ENCODE results near the gene PCSK6. TPM values are rescaled to one million over a fixed set of nuclear protein-coding genes. Genes with fewer than 3 reads are reported as not detected.

PCSK6 gene
- total and polyA plus RNA-seq, 7 donors: 2.9 to 10.3 (median 6.4) TPM

- Histone ChIP-seq H3K4me1 (peaks cover 0 to 15% (median 13%) of the 10 kb centered on the region in 4 donors), H3K9me3 (no peaks in the 10 kb centered on the region), H3K36me3 (no peaks in the 10 kb centered on the region), H3K27ac (no peak overlapping the region), H3K4me3 (no peak overlapping the region), H3K27me3 (no peaks in the 10 kb centered on the region)
- TF ChIP-seq POLR2A (IDR thresholded peaks at IDR 0.05) (no peak), POLR2AphosphoS5 (IDR thresholded peaks at IDR 0.05) (no peak)
- TF ChIP-seq, protein P1, sequence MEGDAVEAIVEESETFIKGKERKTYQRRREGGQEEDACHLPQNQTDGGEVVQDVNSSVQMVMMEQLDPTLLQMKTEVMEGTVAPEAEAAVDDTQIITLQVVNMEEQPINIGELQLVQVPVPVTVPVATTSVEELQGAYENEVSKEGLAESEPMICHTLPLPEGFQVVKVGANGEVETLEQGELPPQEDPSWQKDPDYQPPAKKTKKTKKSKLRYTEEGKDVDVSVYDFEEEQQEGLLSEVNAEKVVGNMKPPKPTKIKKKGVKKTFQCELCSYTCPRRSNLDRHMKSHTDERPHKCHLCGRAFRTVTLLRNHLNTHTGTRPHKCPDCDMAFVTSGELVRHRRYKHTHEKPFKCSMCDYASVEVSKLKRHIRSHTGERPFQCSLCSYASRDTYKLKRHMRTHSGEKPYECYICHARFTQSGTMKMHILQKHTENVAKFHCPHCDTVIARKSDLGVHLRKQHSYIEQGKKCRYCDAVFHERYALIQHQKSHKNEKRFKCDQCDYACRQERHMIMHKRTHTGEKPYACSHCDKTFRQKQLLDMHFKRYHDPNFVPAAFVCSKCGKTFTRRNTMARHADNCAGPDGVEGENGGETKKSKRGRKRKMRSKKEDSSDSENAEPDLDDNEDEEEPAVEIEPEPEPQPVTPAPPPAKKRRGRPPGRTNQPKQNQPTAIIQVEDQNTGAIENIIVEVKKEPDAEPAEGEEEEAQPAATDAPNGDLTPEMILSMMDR (IDR thresholded peaks at IDR 0.05): no peak
- 94% methylated on average over 6 of the region's 6 CpGs for WGBS, 2 donors
- intact Hi-C loops (cut with DNase I): no loop called here
- DNase-seq: peak; percentile 40
Measured at GRCh38 chr15:101532865-101533264, 43.4 kb upstream of the PCSK6 start.

DNA sequence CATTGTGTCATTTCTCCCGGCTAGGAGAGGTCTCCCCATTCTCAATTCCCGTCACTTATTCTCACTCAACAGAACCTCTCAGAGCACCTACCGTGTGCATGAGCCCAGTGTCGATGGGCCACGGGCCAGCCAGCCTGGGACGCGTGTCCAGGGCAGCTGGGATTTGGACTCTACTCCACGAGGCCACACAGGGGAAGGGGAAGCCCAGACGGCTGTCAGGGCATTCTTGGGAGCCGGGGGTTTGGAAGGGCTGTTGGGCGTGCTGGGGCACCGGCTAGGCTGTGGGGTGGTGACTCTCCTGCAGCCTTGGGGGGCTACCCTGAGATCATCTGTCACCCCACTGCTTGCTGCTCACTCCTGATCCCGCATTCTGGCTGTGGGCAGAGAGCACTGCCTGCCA, 41.7 kb upstream of the PCSK6 start:
- DNase-seq: no peak
- H3K36me3 ChIP-seq: no peaks in the 10 kb centered on the region
- H3K4me3 ChIP-seq: no peak overlapping the region
- intact Hi-C loops (cut with DNase I): no loop called here
- H3K9me3 ChIP-seq: no peaks in the 10 kb centered on the region
- TF ChIP-seq POLR2AphosphoS5 (IDR thresholded peaks at IDR 0.05) (no peak), EP300 (IDR thresholded peaks at IDR 0.05) (no peak), POLR2A (IDR thresholded peaks at IDR 0.05) (no peak)
- TF ChIP-seq, protein P1 (IDR thresholded peaks at IDR 0.05): no peak
- WGBS, 2 donors: 85 to 87% methylated on average over 13 of the region's 13 CpGs
- no peak overlapping the region for H3K27ac ChIP-seq
- no peaks in the 10 kb centered on the region for H3K27me3 ChIP-seq
- peaks cover 0 to 23% (median 18%) of the 10 kb centered on the region in 4 donors for H3K4me1 ChIP-seq

DNA sequence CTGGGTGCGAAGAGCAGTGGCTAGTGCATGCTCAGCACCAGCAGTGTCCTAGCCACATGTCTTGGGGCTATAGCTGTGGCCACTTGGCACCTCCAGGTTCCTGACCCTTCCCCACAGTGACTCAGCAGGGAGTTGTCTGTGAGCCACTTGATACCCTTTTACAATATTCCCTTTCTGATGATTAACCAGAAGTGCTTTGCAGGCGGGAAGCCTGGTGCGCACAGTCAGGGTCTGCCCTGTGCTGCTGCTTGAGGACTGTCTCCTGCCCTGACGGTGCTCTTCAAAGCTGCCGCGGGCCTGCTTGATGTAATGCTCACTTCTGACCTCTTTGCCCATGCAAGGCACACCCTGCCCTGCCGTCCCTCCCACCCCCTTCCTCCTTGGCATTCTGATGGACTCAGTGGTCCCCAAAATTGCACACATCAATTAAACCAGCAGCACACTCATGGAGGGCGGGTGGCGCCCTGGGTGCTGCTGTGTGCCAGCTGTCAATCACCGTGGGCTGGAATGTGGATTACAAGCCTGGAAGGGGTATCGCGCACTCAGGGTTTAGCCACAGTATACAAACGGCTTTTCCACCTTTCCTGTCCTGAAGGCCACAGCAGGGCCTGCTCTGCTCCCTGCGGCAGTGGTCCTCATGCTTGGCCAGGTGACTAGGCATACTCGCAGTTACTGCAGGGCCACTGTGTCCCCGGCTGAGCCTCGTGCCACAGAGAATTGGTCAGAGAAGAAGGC, 40.9 kb upstream of the PCSK6 start:
- intact Hi-C loops (cut with DNase I): no loop called here
- peaks cover 0 to 23% (median 18%) of the 10 kb centered on the region in 4 donors for H3K4me1 ChIP-seq
- TF ChIP-seq POLR2A (IDR thresholded peaks at IDR 0.05) (no peak), EP300 (IDR thresholded peaks at IDR 0.05) (no peak)
- TF ChIP-seq, protein P1 (IDR thresholded peaks at IDR 0.05): no peak
- H3K9me3 ChIP-seq: no peaks in the 10 kb centered on the region
- no peak overlapping the region for H3K27ac ChIP-seq
- 85 to 93% methylated on average over 17 of the region's 17 CpGs for WGBS, 2 donors
- no peak overlapping the region for H3K4me3 ChIP-seq
- no peaks in the 10 kb centered on the region for H3K27me3 ChIP-seq
- DNase-seq: no peak
- H3K36me3 ChIP-seq: no peaks in the 10 kb centered on the region

- H3K27me3 ChIP-seq: no peaks in the 10 kb centered on the region
- no peaks in the 10 kb centered on the region for H3K9me3 ChIP-seq
- H3K4me1 ChIP-seq: peaks cover 0 to 23% (median 18%) of the 10 kb centered on the region in 4 donors
- DNase-seq: no peak
- no peak overlapping the region for H3K4me3 ChIP-seq
- 60 to 81% methylated on average over 4 of the region's 4 CpGs for WGBS, 2 donors
- TF ChIP-seq POLR2A (IDR thresholded peaks at IDR 0.05) (no peak), EP300 (IDR thresholded peaks at IDR 0.05) (no peak), POLR2AphosphoS5 (IDR thresholded peaks at IDR 0.05) (no peak)
- no peaks in the 10 kb centered on the region for H3K36me3 ChIP-seq
- H3K27ac ChIP-seq: peak overlapping the region; percentile 26 to 53 (median 44)
- intact Hi-C loops (cut with DNase I): no loop called here
Measured at GRCh38 chr15:101528917-101529299, 39.4 kb upstream of the PCSK6 start.

GRCh38 chr15:101528108-101528916, 38.8 kb upstream of the PCSK6 start:
- H3K4me1 ChIP-seq: peaks cover 0 to 23% (median 18%) of the 10 kb centered on the region in 4 donors
- peak overlapping the region; percentile 26 to 53 (median 44) for H3K27ac ChIP-seq
- no peaks in the 10 kb centered on the region for H3K36me3 ChIP-seq
- peak in 1 of 4 donors; percentile 12 for TF ChIP-seq POLR2AphosphoS5 (IDR thresholded peaks at IDR 0.05)
- TF ChIP-seq POLR2A (IDR thresholded peaks at IDR 0.05): no peak
- WGBS, 2 donors: 16 to 51% methylated on average over 18 of the region's 18 CpGs
- H3K27me3 ChIP-seq: no peaks in the 10 kb centered on the region
- peak; percentile 83 for DNase-seq
- no peak overlapping the region for H3K4me3 ChIP-seq
- intact Hi-C loops (cut with DNase I): no loop called here
- H3K9me3 ChIP-seq: no peaks in the 10 kb centered on the region

All from sigmoid colon (tissue), 7 donors.